Measurements from ENCODE around the gene PIK3C3.
A peak's percentile ranks its signal among the peaks of the same experiment; 100 is the strongest.

DNA sequence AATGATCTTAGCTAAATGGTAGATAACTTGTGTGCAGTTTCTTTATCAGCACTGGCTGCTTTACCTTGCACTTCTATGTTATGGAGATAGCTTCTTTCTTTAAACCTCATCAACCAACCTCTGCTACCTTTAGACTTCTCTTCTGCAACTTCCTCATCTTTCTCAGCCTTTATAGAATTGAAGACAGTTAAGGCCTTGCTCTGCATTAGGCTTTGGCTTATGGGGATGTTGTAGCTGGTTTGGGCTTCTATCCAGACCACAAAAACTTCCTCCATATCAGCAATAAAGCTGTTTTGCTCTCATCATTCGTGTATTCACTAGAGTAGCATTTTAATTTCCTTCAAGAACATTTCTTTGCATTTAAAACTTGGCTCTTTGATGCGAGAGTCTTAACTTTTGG is 123.7 kb downstream of the PIK3C3 start:
- TF ChIP-seq ZFP3 (CRISPR knock-in tag; IDR thresholded peaks at IDR 0.05) (0 out of 2 replicates have a peak, but pooled peaks have one; percentile 32), RARB (CRISPR knock-in tag; IDR thresholded peaks at IDR 0.05) (no peak), CSDC2 (CRISPR knock-in tag; IDR thresholded peaks at IDR 0.05) (no peak), ZFP30 (CRISPR knock-in tag; IDR thresholded peaks at IDR 0.05) (no peak), ZC3H10 (CRISPR knock-in tag; IDR thresholded peaks at IDR 0.05) (no peak), ESRRG (CRISPR knock-in tag; IDR thresholded peaks at IDR 0.05) (no peak), BACH2 (CRISPR knock-in tag; IDR thresholded peaks at IDR 0.05; ENCODE audit: borderline replicate concordance) (no peak), ISL1 (CRISPR knock-in tag; IDR thresholded peaks at IDR 0.05) (no peak)
- TF ChIP-seq, protein P1, sequence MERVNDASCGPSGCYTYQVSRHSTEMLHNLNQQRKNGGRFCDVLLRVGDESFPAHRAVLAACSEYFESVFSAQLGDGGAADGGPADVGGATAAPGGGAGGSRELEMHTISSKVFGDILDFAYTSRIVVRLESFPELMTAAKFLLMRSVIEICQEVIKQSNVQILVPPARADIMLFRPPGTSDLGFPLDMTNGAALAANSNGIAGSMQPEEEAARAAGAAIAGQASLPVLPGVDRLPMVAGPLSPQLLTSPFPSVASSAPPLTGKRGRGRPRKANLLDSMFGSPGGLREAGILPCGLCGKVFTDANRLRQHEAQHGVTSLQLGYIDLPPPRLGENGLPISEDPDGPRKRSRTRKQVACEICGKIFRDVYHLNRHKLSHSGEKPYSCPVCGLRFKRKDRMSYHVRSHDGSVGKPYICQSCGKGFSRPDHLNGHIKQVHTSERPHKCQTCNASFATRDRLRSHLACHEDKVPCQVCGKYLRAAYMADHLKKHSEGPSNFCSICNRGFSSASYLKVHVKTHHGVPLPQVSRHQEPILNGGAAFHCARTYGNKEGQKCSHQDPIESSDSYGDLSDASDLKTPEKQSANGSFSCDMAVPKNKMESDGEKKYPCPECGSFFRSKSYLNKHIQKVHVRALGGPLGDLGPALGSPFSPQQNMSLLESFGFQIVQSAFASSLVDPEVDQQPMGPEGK (CRISPR knock-in tag; IDR thresholded peaks at IDR 0.05; ENCODE audit: borderline replicate concordance) = no peak
